GM19025 (cell line): ENCODE measurements around the gene MRPS26.
A peak's percentile ranks its signal among the peaks of the same experiment; 100 is the strongest.
"Not testable (repeated sequence)": the region's sequence is repeated elsewhere in the genome, so short reads cannot be mapped to it uniquely, and the experiment has no call there.

Source experiments
- ATAC-seq: cut with Tn5 transposase; IDR thresholded peaks from one replicate; pipeline ENCODE4 v1.9.1; 2021; ENCODE audit warnings: mild to moderate bottlenecking, low read depth, moderate library complexity; ENCODE audit not compliant: unreplicated experiment

MRPS26 gene

DNA sequence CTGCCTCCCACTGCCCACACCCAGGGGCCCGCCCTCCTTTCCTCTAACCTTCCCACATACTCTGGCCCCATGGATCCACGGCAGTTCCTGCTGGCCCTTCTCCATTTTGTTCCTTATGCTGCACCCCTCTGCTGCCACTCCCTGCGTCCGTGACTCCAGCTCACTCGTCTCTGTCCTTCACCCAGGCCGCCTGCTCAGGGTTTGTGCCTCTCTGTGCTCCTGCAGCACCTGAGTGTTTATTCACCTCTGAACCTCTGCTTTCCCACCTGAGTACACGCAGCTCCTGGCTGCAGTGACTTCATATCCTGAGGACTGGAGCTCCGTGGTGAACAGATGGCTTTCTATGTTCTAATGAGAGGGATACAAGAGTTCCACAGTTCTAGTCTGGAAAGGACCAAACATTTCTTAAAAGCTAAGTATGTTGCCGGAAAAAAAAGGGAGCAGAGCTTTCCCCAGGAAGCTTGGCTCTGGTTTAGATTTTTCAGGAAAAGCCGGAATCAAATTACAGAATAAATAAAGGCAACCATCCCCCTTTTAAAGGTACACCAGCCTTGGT lies 3.9 kb upstream of the MRPS26 start:
- ATAC-seq, result no peak

- no peak for ATAC-seq
Observed at GRCh38 chr20:3042625-3043024, 3.2 kb upstream of the MRPS26 start.

DNA sequence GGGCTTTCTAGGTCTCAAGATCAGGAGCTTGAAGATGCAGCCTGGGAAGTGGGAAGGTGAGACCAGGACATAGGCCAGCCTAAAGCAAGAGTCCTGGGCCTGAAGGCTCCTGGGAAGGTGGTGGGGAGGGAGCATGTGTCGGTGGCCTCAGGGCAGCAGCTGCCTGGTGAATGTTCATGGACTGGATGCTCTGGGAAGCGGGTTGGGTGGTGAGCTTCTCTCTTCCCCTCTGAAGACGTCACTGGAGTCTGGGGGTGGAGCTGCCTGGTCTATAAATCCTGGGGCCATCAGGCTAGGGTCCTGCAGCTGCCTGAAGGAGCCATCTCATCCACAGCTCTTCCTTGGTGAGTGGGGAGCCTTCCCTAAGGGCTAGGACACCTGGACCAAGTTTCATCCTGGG lies 2.5 kb upstream of the MRPS26 start, which contains the start of gene GNRH2:
TSS of gene GNRH2 (plus strand) at position 301 of the 400 bp plus-strand sequence. CDS start 793 bp downstream, outside the sequence.
- ATAC-seq, result no peak

DNA sequence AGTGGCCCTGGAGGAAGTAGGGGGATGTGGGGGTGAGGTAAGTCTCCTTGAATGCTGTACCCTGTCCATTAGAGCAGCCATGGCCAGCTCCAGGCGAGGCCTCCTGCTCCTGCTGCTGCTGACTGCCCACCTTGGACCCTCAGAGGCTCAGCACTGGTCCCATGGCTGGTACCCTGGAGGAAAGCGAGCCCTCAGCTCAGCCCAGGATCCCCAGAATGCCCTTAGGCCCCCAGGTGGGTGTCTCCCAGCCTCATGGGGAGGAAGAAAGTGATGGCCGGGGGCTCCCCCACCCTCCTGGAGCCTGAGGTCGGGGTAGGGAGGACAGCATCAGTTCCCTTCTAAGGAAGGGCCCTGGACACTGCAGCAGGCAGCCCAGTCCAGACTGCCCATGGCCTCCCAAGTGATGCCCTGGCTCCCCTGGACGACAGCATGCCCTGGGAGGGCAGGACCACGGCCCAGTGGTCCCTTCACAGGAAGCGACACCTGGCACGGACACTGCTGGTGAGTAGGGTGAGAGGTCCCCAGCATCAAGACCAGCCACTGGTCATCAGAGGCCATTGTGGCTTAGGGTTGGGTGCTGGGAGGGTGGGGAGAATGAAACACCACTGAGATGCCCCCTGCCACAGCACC lies 1.4 kb upstream of the MRPS26 start:
- no peak for ATAC-seq

DNA sequence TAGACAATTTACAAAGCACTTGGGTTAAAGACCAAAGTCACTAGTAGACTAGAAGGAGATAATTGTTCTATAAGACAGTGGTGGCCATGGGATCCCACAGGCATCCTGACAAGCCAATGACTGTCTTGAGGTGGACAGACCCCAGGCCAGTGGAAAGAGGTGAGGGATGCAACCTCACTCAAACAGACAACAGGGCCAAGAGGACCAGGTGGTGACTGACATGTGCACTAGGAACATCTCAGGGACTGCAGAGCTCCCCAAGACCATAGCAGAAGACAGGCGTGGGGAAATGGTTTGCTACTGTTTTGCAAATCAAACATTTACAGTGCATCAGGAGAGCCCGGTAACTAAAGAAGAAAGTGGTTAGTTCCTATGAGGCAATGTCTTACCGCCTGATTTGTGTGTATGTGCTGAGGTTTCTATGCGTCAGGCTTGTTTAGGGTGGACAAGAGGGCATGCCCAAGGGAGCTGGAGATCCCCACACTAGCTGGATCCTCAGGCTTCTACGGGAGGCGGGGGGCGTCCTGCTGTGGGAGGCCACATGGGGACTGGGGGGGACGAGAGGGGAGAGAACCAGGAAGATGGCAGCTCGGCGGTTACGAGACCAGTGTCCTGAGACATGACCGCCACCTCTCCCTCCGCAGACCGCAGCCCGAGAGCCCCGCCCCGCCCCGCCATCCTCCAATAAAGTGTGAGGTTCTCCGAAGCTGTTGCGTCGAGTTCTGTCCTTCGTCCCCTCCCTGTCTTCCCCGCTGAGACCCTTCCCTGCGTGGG lies 623 bp upstream of the MRPS26 start:
- ATAC-seq, result peak; percentile 28

- no peak for ATAC-seq
Observed at GRCh38 chr20:3046677-3047462, 1.0 kb downstream of the MRPS26 start.

DNA sequence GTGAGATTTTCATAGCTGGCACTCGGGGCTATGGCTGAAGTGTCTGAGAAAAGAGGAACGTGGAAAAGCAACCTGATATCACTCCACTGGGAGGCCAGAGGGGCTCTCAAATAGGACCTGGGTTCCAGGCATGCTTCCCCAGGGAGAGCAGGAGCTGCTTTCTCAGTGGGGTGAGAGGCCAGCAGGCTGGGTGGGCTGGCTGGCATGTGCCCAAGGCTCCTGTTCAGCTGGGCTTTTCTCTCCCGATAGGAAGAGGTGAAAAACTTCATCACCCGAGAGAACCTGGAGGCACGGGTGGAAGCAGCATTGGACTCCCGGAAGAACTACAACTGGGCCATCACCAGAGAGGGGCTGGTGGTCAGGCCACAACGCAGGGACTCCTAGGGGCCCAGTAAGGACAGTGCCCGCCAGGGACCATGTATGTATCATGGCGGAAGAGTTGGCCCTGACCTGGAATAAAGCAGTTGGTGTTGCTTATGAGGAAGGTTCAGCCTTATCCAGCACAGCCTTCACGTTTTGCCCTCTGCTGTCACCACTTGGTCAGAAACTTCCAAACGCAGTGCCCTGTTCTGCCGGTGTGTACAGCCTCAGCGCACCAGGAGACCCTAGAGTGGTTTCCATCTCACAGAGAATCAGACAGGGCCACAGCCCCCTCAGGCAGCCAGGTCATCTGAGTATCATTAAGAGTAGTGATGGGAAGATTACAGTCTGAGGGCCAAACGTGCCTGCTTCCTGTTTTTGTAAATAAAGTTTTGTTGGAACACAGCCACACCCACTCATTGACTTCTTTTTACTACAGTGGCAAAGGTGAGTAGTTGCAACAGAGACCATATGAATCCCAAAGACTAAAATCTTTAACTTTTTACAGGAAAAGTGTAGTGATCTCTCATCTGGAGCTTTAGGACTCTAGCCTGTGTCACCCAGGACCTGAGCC lies 1.9 kb downstream of the MRPS26 start:
- no peak for ATAC-seq

- ATAC-seq, result no peak
Observed at GRCh38 chr20:3051385-3052019, 5.7 kb downstream of the MRPS26 start.

DNA sequence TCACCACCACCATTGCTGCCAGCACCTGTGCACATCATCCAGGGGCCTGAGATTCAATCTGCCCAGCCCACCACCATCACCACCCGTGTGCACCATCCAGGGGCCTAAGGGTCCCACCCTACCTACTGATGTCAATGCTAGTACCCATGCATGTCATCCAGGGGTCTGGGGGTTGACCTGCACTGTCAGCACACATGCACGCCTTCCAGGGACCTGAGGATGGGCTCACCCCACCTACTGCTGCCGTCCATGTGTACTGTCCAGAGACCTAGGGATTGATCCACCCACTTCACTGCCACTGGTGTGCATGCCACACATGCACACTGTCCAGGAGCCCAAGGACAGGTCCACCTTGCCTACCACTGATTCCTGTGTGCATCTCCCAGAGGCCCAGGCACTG lies 13.6 kb downstream of the MRPS26 start:
- ATAC-seq, result no peak

DNA sequence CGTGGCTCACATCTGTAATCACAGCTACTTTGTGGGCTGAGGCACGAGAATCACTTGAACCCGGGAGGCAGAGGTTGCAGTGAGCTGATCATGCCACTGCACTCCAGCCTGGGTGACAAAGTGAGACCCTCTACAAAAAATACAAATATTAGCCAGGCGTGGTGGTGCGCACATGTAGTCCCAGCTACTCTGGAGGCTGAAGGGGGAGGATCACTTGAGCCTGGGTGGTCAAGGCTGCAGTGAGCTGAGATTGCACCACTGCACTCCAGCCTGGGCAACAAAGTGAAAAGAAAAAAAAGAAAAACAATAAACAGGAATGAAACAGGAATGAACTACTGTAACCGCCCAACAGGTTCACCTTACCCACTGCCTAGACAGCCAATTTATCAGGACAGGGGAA lies 18.3 kb downstream of the MRPS26 start:
- not testable (repeated sequence) for ATAC-seq

- no peak for ATAC-seq
Observed at GRCh38 chr20:3067139-3068014, 21.5 kb downstream of the MRPS26 start.

DNA sequence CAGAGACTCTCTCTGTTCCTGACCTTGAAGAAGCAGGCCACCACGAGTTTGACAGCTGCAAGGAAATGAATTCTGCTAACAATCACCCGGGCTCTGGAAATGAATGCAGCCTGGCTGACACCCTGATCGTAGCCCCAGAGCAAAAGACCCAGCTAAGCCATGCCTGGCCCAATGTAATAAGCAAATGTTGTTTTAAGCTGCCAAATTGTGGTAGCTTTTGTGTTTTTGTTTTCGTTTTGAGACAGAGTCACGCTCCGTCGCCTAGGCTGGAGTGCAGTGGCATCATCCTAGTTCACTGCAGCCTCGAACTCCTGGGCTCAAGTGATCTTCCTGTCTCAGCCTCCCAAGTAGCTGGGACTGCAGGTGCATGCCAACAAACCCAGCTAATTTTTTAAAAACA lies 22.2 kb downstream of the MRPS26 start:
- ATAC-seq, result no peak

- ATAC-seq, result no peak
Observed at GRCh38 chr20:3068986-3069900, 23.4 kb downstream of the MRPS26 start.

- ATAC-seq, result no peak
Observed at GRCh38 chr20:3070725-3071124, 24.9 kb downstream of the MRPS26 start.

GRCh38 chr20:3071266-3071609 lies 25.4 kb downstream of the MRPS26 start:
- ATAC-seq, result no peak

DNA sequence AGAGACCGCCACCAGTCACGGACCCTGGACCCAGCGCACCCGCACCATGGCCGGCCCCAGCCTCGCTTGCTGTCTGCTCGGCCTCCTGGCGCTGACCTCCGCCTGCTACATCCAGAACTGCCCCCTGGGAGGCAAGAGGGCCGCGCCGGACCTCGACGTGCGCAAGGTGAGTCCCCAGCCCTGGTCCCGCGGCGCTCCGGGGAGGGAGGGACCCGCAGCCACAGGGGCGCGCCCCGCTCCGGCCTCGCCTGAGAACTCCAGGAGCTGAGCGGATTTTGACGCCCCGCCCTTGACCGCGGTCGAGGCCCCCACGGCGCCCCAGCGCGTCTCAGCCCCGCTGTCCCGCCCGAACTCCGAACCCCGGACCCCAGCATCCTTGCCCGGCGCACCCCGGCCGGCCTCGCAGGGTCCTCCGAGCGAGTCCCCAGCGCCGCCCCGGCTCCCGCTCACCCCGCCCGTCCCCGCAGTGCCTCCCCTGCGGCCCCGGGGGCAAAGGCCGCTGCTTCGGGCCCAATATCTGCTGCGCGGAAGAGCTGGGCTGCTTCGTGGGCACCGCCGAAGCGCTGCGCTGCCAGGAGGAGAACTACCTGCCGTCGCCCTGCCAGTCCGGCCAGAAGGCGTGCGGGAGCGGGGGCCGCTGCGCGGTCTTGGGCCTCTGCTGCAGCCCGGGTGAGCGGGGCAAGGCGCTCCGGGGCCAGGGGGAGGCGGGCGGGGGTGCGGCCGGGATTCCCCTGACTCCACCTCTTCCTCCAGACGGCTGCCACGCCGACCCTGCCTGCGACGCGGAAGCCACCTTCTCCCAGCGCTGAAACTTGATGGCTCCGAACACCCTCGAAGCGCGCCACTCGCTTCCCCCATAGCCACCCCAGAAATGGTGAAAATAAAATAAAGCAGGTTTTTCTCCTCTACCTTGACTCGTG lies 26.0 kb downstream of the MRPS26 start, which contains the start of gene OXT:
TSS of gene OXT (plus strand) at position 11 of the 920 bp plus-strand sequence. CDS start at position 47, 36 bp downstream.
- no peak for ATAC-seq
